Activated CD8-positive, alpha-beta T cell treated with anti-CD3 and anti-CD28 coated beads, Interleukin-2, amount 10 ng/mL, durations not matched to agents 7 days and 5 days (primary cell): ENCODE results near the gene BTRC. TPM values are rescaled to one million over a fixed set of nuclear protein-coding genes. Genes with fewer than 3 reads are reported as not detected.
A peak's percentile ranks its signal among the peaks of the same experiment; 100 is the strongest.

Source experiments
- ATAC-seq: fragments of 150-1000 bp; cut with Tn5 transposase; one replicate; pipeline ENCODE4 v1.10.0; 2021; ENCODE audit warnings: moderate library complexity
- CTCF ChIA-PET: fragments of 350-600 bp; sonication (Branson Sonifier 250); formaldehyde crosslinking; loops from one replicate; lab custom pipeline; 2021; ENCODE audit warnings: antibody characterized with exemption; lab: Charles Lee
- POLR2A ChIA-PET: fragments of 350-600 bp; sonication (Branson Sonifier 250); formaldehyde crosslinking; loops from one replicate; lab custom pipeline; 2021; ENCODE audit warnings: antibody characterized with exemption; lab: Charles Lee
- DNase-seq: peaks from one replicate; pipeline ENCODE4 v3.0.0-alpha.2; 2020
- H3K27ac Mint-ChIP-seq: one replicate; pipeline ENCODE4 v1.8.0; 2021; ENCODE audit warnings: mild to moderate bottlenecking, mixed read lengths
- H3K27me3 Mint-ChIP-seq: one replicate; pipeline ENCODE4 v1.8.0; 2021; ENCODE audit warnings: low read depth, mixed read lengths
- H3K36me3 Mint-ChIP-seq: one replicate; pipeline ENCODE4 v1.8.0; 2021; ENCODE audit warnings: low read depth, mixed read lengths
- H3K4me1 Mint-ChIP-seq: one replicate; pipeline ENCODE4 v1.8.0; 2021; ENCODE audit warnings: low read depth, mixed read lengths
- H3K4me3 Mint-ChIP-seq: one replicate; pipeline ENCODE4 v1.8.0; 2021; ENCODE audit warnings: mild to moderate bottlenecking, mixed read lengths
- H3K9me3 Mint-ChIP-seq: one replicate; pipeline ENCODE4 v1.8.0; 2022; ENCODE audit warnings: mixed read lengths; ENCODE audit not compliant: insufficient read depth
- total RNA-seq, 2 experiments: library from RNA; stranded (reverse); gene quantifications; one replicate each; pipeline ENCODE4 v1.2.3, GENCODE V29; 2021

Gene BTRC
- total RNA-seq, 2 experiments from 2014 or later: 11.0 to 11.2 TPM

DNA sequence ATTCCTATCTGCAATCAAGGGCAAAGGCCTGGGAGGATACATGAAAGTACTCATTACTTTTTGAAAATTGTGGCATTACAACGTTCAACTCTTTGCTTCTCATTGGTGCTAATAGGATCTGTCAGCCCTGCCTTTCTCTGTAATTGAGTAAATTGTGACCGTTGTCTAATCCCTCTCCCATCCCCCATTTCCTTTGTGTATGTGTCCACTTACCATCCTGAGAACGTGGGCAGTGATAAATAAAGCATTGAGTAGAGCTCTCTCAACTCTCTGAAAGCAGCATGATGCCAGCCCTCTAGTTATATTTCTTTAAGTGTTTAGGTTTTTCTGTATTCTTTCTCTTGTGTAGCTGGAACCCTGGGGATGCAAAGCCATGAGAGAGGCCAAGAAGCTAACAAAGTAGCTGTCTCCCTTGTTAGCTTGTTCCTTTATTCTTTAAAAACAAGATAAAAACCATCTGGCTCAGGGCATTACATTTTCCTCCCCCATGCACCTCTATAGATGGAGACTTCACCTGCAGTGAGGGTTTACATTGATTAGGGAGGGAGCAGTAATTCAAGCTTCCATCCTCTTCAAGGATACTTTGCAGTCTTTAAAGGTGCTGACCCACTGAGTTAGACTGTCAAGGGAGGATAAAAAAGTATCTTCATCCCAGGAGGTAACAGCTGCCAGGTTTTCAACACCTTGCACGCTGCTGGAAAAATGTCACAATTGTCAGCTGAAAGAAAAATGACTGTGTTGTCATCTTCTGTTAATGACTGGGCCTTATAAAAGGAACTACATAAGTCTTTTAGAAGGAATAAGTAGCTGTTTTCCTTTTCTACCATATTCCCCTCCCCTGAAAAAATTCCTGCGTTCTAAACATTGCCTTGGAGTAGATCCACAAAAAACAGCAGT is 112.3 kb downstream of the BTRC start:
- ATAC-seq: no peak
- Mint-ChIP-seq H3K36me3 (no peaks in the 10 kb centered on the region), H3K4me3 (no peak overlapping the region), H3K27me3 (peaks cover 5% of the 10 kb centered on the region), H3K4me1 (peaks cover 4% of the 10 kb centered on the region), H3K9me3 (no peaks in the 10 kb centered on the region), H3K27ac (no peak overlapping the region)
- no peak for DNase-seq
- POLR2A ChIA-PET: no interaction called here
- CTCF ChIA-PET: interaction anchor here (0.6 to 5.8 kb wide), 33 partner anchors 8 to 452 kb away, joined by 3 to 38 read pairs (median 7); no protein-coding TSS in a partner anchor

DNA sequence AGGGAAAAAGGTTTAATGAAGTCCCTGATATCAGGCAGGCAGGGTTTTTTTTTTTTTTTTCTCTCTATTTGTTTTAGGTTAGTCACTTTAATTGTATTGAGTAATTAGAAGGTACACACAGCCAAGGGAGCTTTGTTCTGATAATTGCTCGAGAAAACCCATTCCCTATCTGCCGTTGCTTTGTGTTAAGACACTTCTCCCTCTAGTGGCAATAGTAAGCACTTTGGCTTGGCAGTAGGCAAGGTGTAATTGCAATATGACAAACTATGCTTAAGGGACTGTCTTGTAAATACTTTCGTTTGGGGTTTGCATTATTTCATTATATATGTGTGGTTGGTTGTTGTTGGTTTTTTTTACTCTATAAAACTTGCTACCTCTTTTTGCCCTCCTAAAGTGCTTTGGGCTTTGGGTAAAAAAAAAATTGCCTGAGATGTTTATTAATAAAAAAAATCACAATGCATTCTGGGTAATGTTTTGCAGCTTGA is 113.4 kb downstream of the BTRC start:
- H3K9me3 Mint-ChIP-seq: no peaks in the 10 kb centered on the region
- H3K36me3 Mint-ChIP-seq: no peaks in the 10 kb centered on the region
- ChIA-PET POLR2A (no interaction called here), CTCF (interaction anchor here (0.6 to 5.8 kb wide), 43 partner anchors 8 to 542 kb away, joined by 3 to 38 read pairs (median 5); no protein-coding TSS in a partner anchor)
- peak; percentile 80 for ATAC-seq
- H3K27me3 Mint-ChIP-seq: peaks cover 5% of the 10 kb centered on the region
- no peak overlapping the region for H3K4me3 Mint-ChIP-seq
- DNase-seq: peak; percentile 47
- H3K27ac Mint-ChIP-seq: no peak overlapping the region
- H3K4me1 Mint-ChIP-seq: peaks cover 4% of the 10 kb centered on the region

DNA sequence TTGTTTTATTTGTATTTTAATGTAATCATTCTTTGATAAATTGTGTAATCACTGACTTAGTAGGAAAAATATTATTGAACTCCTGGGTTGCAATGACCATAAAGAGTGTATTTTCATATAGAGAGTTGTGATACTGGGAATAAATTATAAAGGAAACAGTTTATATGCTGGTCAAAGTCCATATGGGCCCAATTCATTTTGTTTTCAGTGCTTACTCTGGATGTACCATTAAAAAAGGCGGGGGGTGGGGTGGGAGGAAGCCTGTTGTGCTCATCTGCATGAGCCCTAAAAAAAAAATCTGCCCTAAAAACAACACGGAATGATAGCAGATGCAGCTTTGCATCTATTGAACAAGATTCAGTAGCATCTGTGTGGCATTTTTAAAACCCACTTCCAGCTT is 114.2 kb downstream of the BTRC start:
- H3K27ac Mint-ChIP-seq: no peak overlapping the region
- DNase-seq (no peak), ATAC-seq (no peak)
- H3K27me3 Mint-ChIP-seq: peaks cover 5% of the 10 kb centered on the region
- no peak overlapping the region for H3K4me3 Mint-ChIP-seq
- peaks cover 4% of the 10 kb centered on the region for H3K4me1 Mint-ChIP-seq
- H3K9me3 Mint-ChIP-seq: no peaks in the 10 kb centered on the region
- H3K36me3 Mint-ChIP-seq: no peaks in the 10 kb centered on the region
- POLR2A ChIA-PET: no interaction called here
- CTCF ChIA-PET: interaction anchor here (0.6 to 5.8 kb wide), 16 partner anchors 9 to 259 kb away, joined by 3 to 38 read pairs (median 10); no protein-coding TSS in a partner anchor

DNA sequence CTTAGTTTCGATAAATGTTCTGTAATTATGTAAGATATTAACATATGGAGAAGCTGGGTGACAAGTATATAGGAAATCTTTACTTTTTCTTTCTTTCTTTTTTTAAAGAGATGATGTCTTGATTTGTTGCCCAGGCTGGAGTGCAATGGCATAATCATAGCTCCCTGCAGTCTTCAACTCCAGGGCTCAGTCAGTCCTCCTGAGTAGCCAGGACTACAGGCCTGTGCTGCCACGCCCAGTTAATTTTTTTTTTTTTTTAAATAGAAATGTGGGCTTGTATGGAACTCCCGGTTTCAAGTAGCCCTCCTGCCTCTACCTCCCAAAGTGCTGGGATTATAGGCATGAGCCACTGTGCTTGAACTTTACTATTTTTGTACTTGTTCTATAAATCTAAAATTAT is 122.4 kb downstream of the BTRC start:
- DNase-seq (no peak), ATAC-seq (no peak)
- POLR2A ChIA-PET: no interaction called here
- no peaks in the 10 kb centered on the region for H3K27me3 Mint-ChIP-seq
- no peaks in the 10 kb centered on the region for H3K9me3 Mint-ChIP-seq
- CTCF ChIA-PET: interaction anchor here (2.6 kb wide), 1 partner anchor 10 kb away, joined by 9 read pairs; no protein-coding TSS in a partner anchor
- H3K36me3 Mint-ChIP-seq: no peaks in the 10 kb centered on the region
- no peak overlapping the region for H3K4me3 Mint-ChIP-seq
- no peaks in the 10 kb centered on the region for H3K4me1 Mint-ChIP-seq
- H3K27ac Mint-ChIP-seq: no peak overlapping the region

DNA sequence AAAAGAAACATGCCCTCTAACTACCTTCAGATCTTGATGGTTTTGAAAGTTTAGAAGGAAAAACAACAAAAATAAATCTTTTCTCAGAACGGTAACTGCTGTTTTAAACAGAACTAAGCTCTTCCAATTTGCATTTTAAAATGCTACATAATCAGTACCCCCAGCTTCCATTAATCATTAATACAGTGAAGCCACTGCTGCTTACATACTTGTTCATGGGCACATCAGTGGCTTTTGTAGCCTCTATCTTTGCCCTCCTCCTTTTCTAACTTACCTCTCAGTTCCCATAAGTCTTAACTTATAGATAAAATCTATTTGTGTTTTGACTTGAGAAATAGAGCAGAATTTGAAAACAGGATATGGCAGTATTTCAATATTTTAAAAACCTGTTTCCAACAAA is 125.0 kb downstream of the BTRC start:
- Mint-ChIP-seq H3K9me3 (no peaks in the 10 kb centered on the region), H3K27me3 (no peaks in the 10 kb centered on the region), H3K36me3 (peaks cover 2% of the 10 kb centered on the region), H3K4me1 (no peaks in the 10 kb centered on the region), H3K4me3 (no peak overlapping the region), H3K27ac (no peak overlapping the region)
- no peak for DNase-seq
- CTCF ChIA-PET: interaction anchor here (1.9 kb wide), 1 partner anchor 13 kb away, joined by 9 read pairs; no protein-coding TSS in a partner anchor
- no peak for ATAC-seq
- POLR2A ChIA-PET: no interaction called here

DNA sequence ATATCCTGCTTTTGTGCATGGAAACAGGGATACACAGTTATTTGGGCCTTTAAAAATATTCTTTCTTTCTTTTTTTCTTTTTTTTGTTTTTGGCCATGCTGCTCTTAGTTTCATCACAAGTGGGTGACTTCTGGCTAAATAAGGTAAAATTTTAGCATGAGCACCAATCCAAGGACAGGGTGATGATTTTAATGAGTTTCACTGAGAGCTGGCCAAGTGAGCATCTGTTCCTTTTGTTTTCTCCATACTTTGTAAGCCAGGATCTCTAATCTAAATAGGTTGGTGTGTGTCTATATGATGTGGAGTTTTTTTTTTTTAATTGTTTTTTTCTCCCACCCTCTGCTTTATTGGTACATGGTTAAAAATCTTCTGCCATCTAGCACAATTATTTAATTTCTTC is 127.3 kb downstream of the BTRC start:
- no peak for DNase-seq
- no peaks in the 10 kb centered on the region for H3K4me1 Mint-ChIP-seq
- POLR2A ChIA-PET: no interaction called here
- no peak for ATAC-seq
- H3K9me3 Mint-ChIP-seq: no peaks in the 10 kb centered on the region
- H3K36me3 Mint-ChIP-seq: peaks cover 2% of the 10 kb centered on the region
- no peak overlapping the region for H3K4me3 Mint-ChIP-seq
- H3K27ac Mint-ChIP-seq: no peak overlapping the region
- no peaks in the 10 kb centered on the region for H3K27me3 Mint-ChIP-seq
- CTCF ChIA-PET: interaction anchor here (1.0 to 1.6 kb wide), 2 partner anchors 14 to 15 kb away, joined by 3 to 4 read pairs; no protein-coding TSS in a partner anchor

DNA sequence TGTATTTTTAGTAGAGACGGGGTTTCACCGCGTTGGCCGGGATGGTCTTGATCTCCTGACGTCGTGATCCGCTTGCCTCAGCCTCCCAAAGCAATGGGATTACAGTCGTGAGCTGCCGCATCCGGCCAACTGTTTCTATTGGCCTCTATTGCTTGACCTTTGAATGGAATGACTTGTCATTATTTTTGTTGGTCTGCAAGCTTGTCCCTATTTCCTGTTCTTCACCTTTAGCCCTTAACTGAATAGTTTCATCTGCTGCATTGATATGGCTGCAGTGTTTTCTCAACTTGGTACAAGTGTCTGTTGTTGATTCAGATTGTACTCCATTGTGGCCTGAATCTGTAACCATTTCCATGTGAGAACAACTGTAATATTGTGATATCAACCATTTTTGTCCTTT is 128.6 kb downstream of the BTRC start:
- H3K4me1 Mint-ChIP-seq: no peaks in the 10 kb centered on the region
- POLR2A ChIA-PET: no interaction called here
- H3K27me3 Mint-ChIP-seq: no peaks in the 10 kb centered on the region
- CTCF ChIA-PET: interaction anchor here (3.2 kb wide), 1 partner anchor 16 kb away, joined by 10 read pairs; no protein-coding TSS in a partner anchor
- DNase-seq (no peak), ATAC-seq (no peak)
- H3K9me3 Mint-ChIP-seq: no peaks in the 10 kb centered on the region
- peaks cover 2% of the 10 kb centered on the region for H3K36me3 Mint-ChIP-seq
- H3K4me3 Mint-ChIP-seq: no peak overlapping the region
- H3K27ac Mint-ChIP-seq: no peak overlapping the region

DNA sequence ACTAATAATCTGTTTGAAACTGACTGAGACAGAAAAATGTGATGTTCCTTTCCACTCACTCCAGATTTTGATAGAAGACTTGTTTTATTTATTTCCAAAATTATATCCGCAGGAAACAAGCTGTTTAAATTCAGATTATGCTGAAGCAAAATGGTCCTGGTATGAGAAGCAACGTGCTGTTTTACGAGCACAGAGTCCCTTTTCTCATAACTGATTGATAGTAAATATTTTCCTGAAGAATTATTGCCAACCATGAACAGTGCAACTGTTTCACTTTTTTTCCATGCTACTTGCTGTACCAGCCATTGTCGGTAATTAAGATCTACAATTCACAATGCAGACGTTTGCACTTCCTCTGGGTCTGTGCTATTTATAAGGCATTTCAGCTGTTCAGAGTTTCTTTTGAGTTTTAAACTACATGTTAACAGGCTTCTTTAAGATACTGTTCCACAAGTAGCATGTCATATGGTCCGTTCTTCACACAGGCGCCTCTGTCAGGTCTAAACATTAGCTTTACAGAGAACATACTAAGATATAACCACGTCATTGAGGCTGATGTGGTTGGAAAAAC is 130.3 kb downstream of the BTRC start:
- no peaks in the 10 kb centered on the region for H3K9me3 Mint-ChIP-seq
- ChIA-PET POLR2A (no interaction called here), CTCF (interaction anchor here (1.0 to 3.2 kb wide), 2 partner anchors 18 to 22 kb away, joined by 3 to 10 read pairs; no protein-coding TSS in a partner anchor)
- ATAC-seq (no peak), DNase-seq (no peak)
- no peak overlapping the region for H3K4me3 Mint-ChIP-seq
- no peaks in the 10 kb centered on the region for H3K4me1 Mint-ChIP-seq
- H3K27ac Mint-ChIP-seq: no peak overlapping the region
- H3K27me3 Mint-ChIP-seq: peaks cover 4% of the 10 kb centered on the region
- peaks cover 2% of the 10 kb centered on the region for H3K36me3 Mint-ChIP-seq

DNA sequence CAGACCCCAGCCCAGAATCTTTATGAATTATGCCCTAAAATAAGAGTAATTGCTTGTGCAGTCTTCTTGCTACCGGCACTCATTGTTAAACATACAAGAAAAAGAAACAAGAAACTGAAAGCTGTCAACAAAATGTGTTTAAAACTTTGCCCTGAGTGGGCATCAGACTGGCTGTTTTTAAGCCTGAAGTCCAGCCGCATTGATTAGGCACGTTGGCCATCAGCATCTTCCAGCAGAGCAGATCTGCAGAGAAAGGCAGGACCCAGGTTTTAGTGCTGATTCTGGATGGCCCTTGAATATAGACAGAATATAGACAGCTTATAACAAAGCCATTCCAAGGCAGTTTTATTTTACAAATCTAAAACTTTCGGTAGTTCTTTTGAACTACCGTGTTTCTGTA is 131.2 kb downstream of the BTRC start:
- no peak overlapping the region for H3K4me3 Mint-ChIP-seq
- H3K36me3 Mint-ChIP-seq: peaks cover 2% of the 10 kb centered on the region
- H3K4me1 Mint-ChIP-seq: no peaks in the 10 kb centered on the region
- no peak overlapping the region for H3K27ac Mint-ChIP-seq
- H3K9me3 Mint-ChIP-seq: no peaks in the 10 kb centered on the region
- ATAC-seq (no peak), DNase-seq (no peak)
- peaks cover 4% of the 10 kb centered on the region for H3K27me3 Mint-ChIP-seq
- POLR2A ChIA-PET: no interaction called here
- CTCF ChIA-PET: interaction anchor here (0.6 to 3.2 kb wide), 3 partner anchors 19 to 214 kb away, joined by 3 to 10 read pairs (median 3); no protein-coding TSS in a partner anchor

DNA sequence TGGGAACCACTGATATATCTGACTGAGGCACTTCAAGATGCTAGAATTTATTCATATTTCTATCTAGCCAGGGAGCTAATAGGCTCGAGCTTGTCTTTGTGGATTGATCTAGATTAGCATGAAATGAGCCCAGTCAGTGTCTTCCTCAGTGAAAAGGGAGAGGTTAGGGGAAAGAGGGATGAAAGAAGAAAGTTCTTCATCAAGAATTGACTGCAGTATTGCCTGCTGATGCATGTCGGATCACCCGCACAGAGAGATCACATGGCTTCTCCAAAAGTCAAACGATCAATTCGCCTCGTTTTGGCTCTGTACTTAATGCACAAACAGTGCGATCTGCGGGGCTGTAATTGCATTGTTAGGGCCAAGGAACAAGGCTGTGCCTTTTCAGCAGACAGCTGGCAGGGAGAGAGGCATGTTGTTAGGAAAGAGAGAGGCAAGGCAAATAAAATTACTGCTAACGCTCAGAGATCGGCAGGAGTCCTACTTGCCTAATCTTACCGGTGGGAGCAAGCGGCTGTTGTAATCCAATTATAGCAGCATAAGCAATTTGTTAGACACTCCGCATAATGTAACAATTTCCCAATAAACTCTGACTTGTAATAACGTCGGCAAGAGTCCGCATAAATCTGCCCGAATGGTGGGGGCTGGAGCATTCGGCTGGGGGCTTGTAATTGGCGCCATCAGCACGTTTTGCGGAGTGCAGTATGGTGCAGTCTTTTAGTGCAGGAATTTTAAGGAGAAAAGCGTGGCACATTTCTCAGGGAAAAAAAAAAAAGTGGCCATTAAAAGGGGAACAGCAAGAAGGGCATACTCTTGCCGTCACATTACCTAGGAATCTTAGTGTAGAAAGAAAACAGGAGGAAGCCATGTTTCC is 132.0 kb downstream of the BTRC start:
- peaks cover 2% of the 10 kb centered on the region for H3K36me3 Mint-ChIP-seq
- no peak for ATAC-seq
- H3K27ac Mint-ChIP-seq: no peak overlapping the region
- peaks cover 3% of the 10 kb centered on the region for H3K4me1 Mint-ChIP-seq
- POLR2A ChIA-PET: no interaction called here
- DNase-seq: no peak
- H3K4me3 Mint-ChIP-seq: no peak overlapping the region
- CTCF ChIA-PET: interaction anchor here (0.6 to 3.2 kb wide), 4 partner anchors 19 to 215 kb away, joined by 3 to 12 read pairs (median 6); no protein-coding TSS in a partner anchor
- no peaks in the 10 kb centered on the region for H3K9me3 Mint-ChIP-seq
- peaks cover 4% of the 10 kb centered on the region for H3K27me3 Mint-ChIP-seq

DNA sequence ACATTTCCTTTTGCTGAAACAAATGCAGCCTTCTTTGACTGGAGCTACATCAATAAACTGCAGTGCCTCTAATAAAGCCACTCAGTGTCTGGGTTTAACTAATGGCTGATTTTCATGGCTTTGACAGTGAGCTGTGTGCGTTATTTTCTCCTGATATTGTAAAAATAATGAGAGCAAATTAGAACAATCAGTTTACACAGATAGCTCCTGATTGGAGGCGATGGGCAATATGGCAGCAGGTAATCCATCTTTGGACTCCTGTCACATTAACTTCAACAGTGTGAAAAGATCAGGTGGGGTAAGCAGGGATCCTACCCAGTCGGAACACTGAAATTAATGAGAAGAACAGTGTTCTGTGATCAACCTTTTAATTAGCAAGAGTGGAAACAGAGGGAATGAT is 133.4 kb downstream of the BTRC start:
- no peak for DNase-seq
- CTCF ChIA-PET: interaction anchor here (0.9 to 2.5 kb wide), 2 partner anchors 21 to 215 kb away, joined by 3 to 12 read pairs; no protein-coding TSS in a partner anchor
- peaks cover 5% of the 10 kb centered on the region for H3K4me1 Mint-ChIP-seq
- POLR2A ChIA-PET: no interaction called here
- no peaks in the 10 kb centered on the region for H3K9me3 Mint-ChIP-seq
- no peak overlapping the region for H3K4me3 Mint-ChIP-seq
- peaks cover 4% of the 10 kb centered on the region for H3K27me3 Mint-ChIP-seq
- no peak for ATAC-seq
- H3K36me3 Mint-ChIP-seq: peaks cover 2% of the 10 kb centered on the region
- no peak overlapping the region for H3K27ac Mint-ChIP-seq
